Stomach (tissue), 4 donors: ENCODE results near the gene TMEM154.

ENCODE experiments used
- CTCF ChIP-seq, 7 experiments: fragments of 450-650 bp in 4 of 7; fragments of 200-600 bp in 3 of 7; sonication (generic) in 3 of 7; IDR thresholded peaks; one replicate each; pipeline ENCODE4 v1.5.1; 2016 to 2019; ENCODE audit warnings: antibody characterized with exemption in 7 of 7, control low read depth in 2 of 7, mild to moderate bottlenecking in 1 of 7
- EP300 ChIP-seq: sonication (generic); formaldehyde crosslinking; IDR thresholded peaks from one replicate; pipeline ENCODE4 v1.6.1; 2017; ENCODE audit warnings: antibody characterized with exemption
- POLR2A ChIP-seq, 4 donors: fragments of 450-650 bp; IDR thresholded peaks; one replicate each; pipeline ENCODE4 v1.6.1; 2016; ENCODE audit warnings: antibody characterized with exemption in 4 of 4, control low read depth in 2 of 4, mild to moderate bottlenecking in 1 of 4, moderate library complexity in 1 of 4

DNA sequence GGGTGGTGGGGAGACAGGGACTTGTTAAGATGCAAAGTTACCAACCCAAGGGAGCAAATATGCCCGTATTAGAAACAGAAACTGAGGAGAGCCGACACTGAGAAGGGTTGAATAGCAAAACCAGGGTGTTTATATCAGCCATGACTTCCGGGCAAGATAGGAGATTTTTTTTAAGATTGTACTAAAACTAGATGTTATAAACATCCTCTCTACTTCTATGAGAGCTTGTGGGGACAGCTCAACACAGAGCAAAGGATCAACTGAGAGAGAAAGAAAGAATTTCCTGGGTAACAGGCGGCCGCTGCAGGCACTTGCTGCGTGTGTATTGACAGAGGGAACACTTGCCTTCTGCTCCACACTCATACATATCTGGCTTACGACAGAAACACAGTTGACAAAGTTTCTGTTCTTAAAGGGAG is 94.8 kb downstream of the TMEM154 start:
- TF ChIP-seq CTCF (IDR thresholded peaks at IDR 0.05) (no peak), EP300 (no peak), POLR2A (IDR thresholded peaks at IDR 0.05) (no peak)
